ENCODE measurements around the gene LARP7. TPM values are rescaled to one million over a fixed set of nuclear protein-coding genes. Genes with fewer than 3 reads are reported as not detected.

Gene LARP7
- total and polyA plus RNA-seq, 2 donors (not counting 1 experiment from before 2014, with no cell fraction given) = 30.5 to 57.4 TPM

- 71% methylated on average over 1 of the region's 1 CpG for WGBS (ENCODE audit: insufficient coverage)
- no peak overlapping the region for H3K9ac ChIP-seq (ENCODE audit: low read length)
- CTCF ChIA-PET = interaction anchor here (1.5 kb wide), 1 partner anchor 91 kb away, joined by 3 read pairs; no protein-coding TSS in a partner anchor
- ATAC-seq (ENCODE audit: low read depth) (no peak), DNase-seq (no peak)
- POLR2A ChIA-PET = no interaction called here
- H3K4me2 ChIP-seq (replicated peaks; ENCODE audit: low read depth, low read length, poor library complexity, severe bottlenecking) = no peak overlapping the region
- no peak overlapping the region for H2AFZ ChIP-seq (ENCODE audit: insufficient read depth, low read depth, low read length, poor library complexity, severe bottlenecking)
- H3K9me3 ChIP-seq (ENCODE audit: control extremely low read depth in 1 of 3, control insufficient read depth in 2 of 3, insufficient read depth in 1 of 3, low read length in 2 of 3) = no peaks in the 10 kb centered on the region
- H3K4me1 Mint-ChIP-seq = no peaks in the 10 kb centered on the region
- no peaks in the 10 kb centered on the region for H3K27me3 Mint-ChIP-seq
- H3K9me3 Mint-ChIP-seq (ENCODE audit: insufficient read depth) = no peaks in the 10 kb centered on the region
- H4K20me1 ChIP-seq (ENCODE audit: control insufficient read depth, insufficient read depth, low read length, poor library complexity, severe bottlenecking) = no peaks in the 10 kb centered on the region
- TF ChIP-seq, protein P1, sequence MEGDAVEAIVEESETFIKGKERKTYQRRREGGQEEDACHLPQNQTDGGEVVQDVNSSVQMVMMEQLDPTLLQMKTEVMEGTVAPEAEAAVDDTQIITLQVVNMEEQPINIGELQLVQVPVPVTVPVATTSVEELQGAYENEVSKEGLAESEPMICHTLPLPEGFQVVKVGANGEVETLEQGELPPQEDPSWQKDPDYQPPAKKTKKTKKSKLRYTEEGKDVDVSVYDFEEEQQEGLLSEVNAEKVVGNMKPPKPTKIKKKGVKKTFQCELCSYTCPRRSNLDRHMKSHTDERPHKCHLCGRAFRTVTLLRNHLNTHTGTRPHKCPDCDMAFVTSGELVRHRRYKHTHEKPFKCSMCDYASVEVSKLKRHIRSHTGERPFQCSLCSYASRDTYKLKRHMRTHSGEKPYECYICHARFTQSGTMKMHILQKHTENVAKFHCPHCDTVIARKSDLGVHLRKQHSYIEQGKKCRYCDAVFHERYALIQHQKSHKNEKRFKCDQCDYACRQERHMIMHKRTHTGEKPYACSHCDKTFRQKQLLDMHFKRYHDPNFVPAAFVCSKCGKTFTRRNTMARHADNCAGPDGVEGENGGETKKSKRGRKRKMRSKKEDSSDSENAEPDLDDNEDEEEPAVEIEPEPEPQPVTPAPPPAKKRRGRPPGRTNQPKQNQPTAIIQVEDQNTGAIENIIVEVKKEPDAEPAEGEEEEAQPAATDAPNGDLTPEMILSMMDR (IDR thresholded peaks at IDR 0.05) = no peak
- no peak for TF ChIP-seq EZH2 (IDR thresholded peaks at IDR 0.05; ENCODE audit: borderline replicate concordance, insufficient read depth, low read depth, low read length, poor library complexity, severe bottlenecking)
- no peak overlapping the region for H3K27ac ChIP-seq (ENCODE audit: low read length in 2 of 2)
- no peaks in the 10 kb centered on the region for H3K79me2 ChIP-seq (ENCODE audit: control insufficient read depth, insufficient read depth, low read length)
- H3K4me3 Mint-ChIP-seq = no peak overlapping the region
- no peak overlapping the region for H3K4me3 ChIP-seq (ENCODE audit: control extremely low read depth in 1 of 5, extremely low read depth in 1 of 5, insufficient read depth in 1 of 5, low read depth in 2 of 5, low read length in 4 of 5)
- no peaks in the 10 kb centered on the region for H3K36me3 ChIP-seq (replicated peaks in 1 of 2; ENCODE audit: control extremely low read depth in 1 of 2, control insufficient read depth in 1 of 2, extremely low read depth in 1 of 2, insufficient read depth in 2 of 2, low read length in 1 of 2)
- intact Hi-C loops (cut with micrococcal nuclease) = no loop called here
- H3K27me3 ChIP-seq (replicated peaks in 1 of 4; ENCODE audit: control extremely low read depth in 1 of 4, control insufficient read depth in 3 of 4, insufficient read depth in 4 of 4, low read length in 3 of 4) = no peaks in the 10 kb centered on the region
- H3K4me1 ChIP-seq (ENCODE audit: control insufficient read depth in 2 of 2, insufficient read depth in 2 of 2, low read length in 2 of 2) = no peaks in the 10 kb centered on the region
- H3K27ac Mint-ChIP-seq = no peak overlapping the region
These were observed 37.4 kb downstream of the LARP7 start for GRCh38 chr4:112674376-112674775.

- 86% methylated on average over 2 of the region's 2 CpGs for WGBS (ENCODE audit: insufficient coverage)
- ChIA-PET CTCF (no interaction called here), POLR2A (no interaction called here)
- no peak overlapping the region for H3K4me3 Mint-ChIP-seq
- Histone ChIP-seq H3K79me2 (ENCODE audit: control insufficient read depth, insufficient read depth, low read length) (no peaks in the 10 kb centered on the region), H4K20me1 (ENCODE audit: control insufficient read depth, insufficient read depth, low read length, poor library complexity, severe bottlenecking) (no peaks in the 10 kb centered on the region), H3K4me3 (ENCODE audit: control extremely low read depth in 1 of 5, extremely low read depth in 1 of 5, insufficient read depth in 1 of 5, low read depth in 2 of 5, low read length in 4 of 5) (no peak overlapping the region), H3K9ac (ENCODE audit: low read length) (no peak overlapping the region), H3K27ac (ENCODE audit: low read length in 2 of 2) (no peak overlapping the region), H3K27me3 (replicated peaks in 1 of 4; ENCODE audit: control extremely low read depth in 1 of 4, control insufficient read depth in 3 of 4, insufficient read depth in 4 of 4, low read length in 3 of 4) (no peaks in the 10 kb centered on the region), H3K36me3 (replicated peaks in 1 of 2; ENCODE audit: control extremely low read depth in 1 of 2, control insufficient read depth in 1 of 2, extremely low read depth in 1 of 2, insufficient read depth in 2 of 2, low read length in 1 of 2) (no peaks in the 10 kb centered on the region), H3K4me2 (replicated peaks; ENCODE audit: low read depth, low read length, poor library complexity, severe bottlenecking) (no peak overlapping the region), H3K4me1 (ENCODE audit: control insufficient read depth in 2 of 2, insufficient read depth in 2 of 2, low read length in 2 of 2) (no peaks in the 10 kb centered on the region), H2AFZ (ENCODE audit: insufficient read depth, low read depth, low read length, poor library complexity, severe bottlenecking) (no peak overlapping the region), H3K9me3 (ENCODE audit: control extremely low read depth in 1 of 3, control insufficient read depth in 2 of 3, insufficient read depth in 1 of 3, low read length in 2 of 3) (no peaks in the 10 kb centered on the region)
- H3K4me1 Mint-ChIP-seq = no peaks in the 10 kb centered on the region
- H3K9me3 Mint-ChIP-seq (ENCODE audit: insufficient read depth) = no peaks in the 10 kb centered on the region
- H3K27ac Mint-ChIP-seq = no peak overlapping the region
- DNase-seq = no peak
- no peaks in the 10 kb centered on the region for H3K27me3 Mint-ChIP-seq
- TF ChIP-seq EZH2 (IDR thresholded peaks at IDR 0.05; ENCODE audit: borderline replicate concordance, insufficient read depth, low read depth, low read length, poor library complexity, severe bottlenecking) = no peak
- TF ChIP-seq, protein P1 (IDR thresholded peaks at IDR 0.05) = no peak
- intact Hi-C loops (cut with micrococcal nuclease) = no loop called here
- no peak for ATAC-seq (ENCODE audit: low read depth)
These were observed 40.7 kb downstream of the LARP7 start for GRCh38 chr4:112677519-112678091.

Measured in B cell (primary cell).